H1 (cell line): Measurements from ENCODE around the gene CDC25C. TPM values are rescaled to one million over a fixed set of nuclear protein-coding genes. Genes with fewer than 3 reads are reported as not detected.

ENCODE experiments used
- CTCF ChIA-PET: fragments of 300-600 bp; sonication (Branson Sonifier 250); formaldehyde crosslinking; loops from one replicate; lab custom pipeline; 2021; ENCODE audit not compliant: partially characterized antibody; lab: Charles Lee
- POLR2A ChIA-PET: fragments of 300-600 bp; sonication (Branson Sonifier 250); formaldehyde crosslinking; loops from one replicate; lab custom pipeline; 2021; ENCODE audit warnings: inconsistent platforms; ENCODE audit not compliant: partially characterized antibody; lab: Charles Lee
- DNase-seq, 2 experiments: peaks; one replicate each; pipeline versions ENCODE4 v3.0.0 to v3.0.0-alpha.2; 2010 to 2022; ENCODE audit warnings: low spot score in 2 of 2, low read depth in 1 of 2, mixed read lengths in 1 of 2
- FAIRE-seq: peaks from 2 replicates; lab custom pipeline; 2011; peaks lifted over from hg19 to GRCh38; lab: Jason Lieb, UNC
- H2AFZ ChIP-seq: 2 replicates; pipeline ENCODE4 v1.8.1; 2012; ENCODE audit warnings: low read length, inconsistent platforms
- H2AK5ac ChIP-seq: 2 replicates; pipeline ENCODE4 v1.6.1; 2013; ENCODE audit warnings: low read depth, low read length
- H2BK120ac ChIP-seq: replicated peaks from 2 replicates; pipeline ENCODE3; 2013; ENCODE audit warnings: low read depth, low read length, inconsistent platforms
- H2BK12ac ChIP-seq: 2 replicates; pipeline ENCODE4 v1.6.1; 2013; ENCODE audit warnings: low read depth, low read length
- H2BK15ac ChIP-seq: 2 replicates; pipeline ENCODE4 v1.6.1; 2013; ENCODE audit warnings: low read length
- H2BK20ac ChIP-seq: 2 replicates; pipeline ENCODE4 v1.6.1; 2013; ENCODE audit warnings: low read length
- H2BK5ac ChIP-seq: 2 replicates; pipeline ENCODE4 v1.6.1; 2013; ENCODE audit warnings: low read depth, low read length
- H3K14ac ChIP-seq: 2 replicates; pipeline ENCODE4 v1.6.1; 2013; ENCODE audit warnings: inconsistent platforms; ENCODE audit not compliant: insufficient read length
- H3K18ac ChIP-seq: 2 replicates; pipeline ENCODE4 v1.6.1; 2013; ENCODE audit warnings: low read length; ENCODE audit errors: extremely low read depth
- H3K23ac ChIP-seq: 2 replicates; pipeline ENCODE4 v1.6.1; 2013; ENCODE audit warnings: inconsistent platforms; ENCODE audit not compliant: insufficient read length
- H3K23me2 ChIP-seq: 2 replicates; pipeline ENCODE4 v1.6.1; 2013; ENCODE audit warnings: low read depth, low read length
- H3K27ac ChIP-seq: 2 replicates; pipeline ENCODE4 v1.6.1; 2011; ENCODE audit warnings: low read depth, low read length, inconsistent platforms
- H3K27me3 ChIP-seq, 4 experiments: replicated peaks in 1 of 4; 1 replicate in 1 of 4; 2 replicates in 3 of 4; pipeline versions ENCODE4 v1.6.1 to v1.8.1; 2011 to 2013; ENCODE audit warnings: low read length in 3 of 4, mild to moderate bottlenecking in 3 of 4, inconsistent platforms in 2 of 4, mixed read lengths in 2 of 4, moderate library complexity in 1 of 4; ENCODE audit not compliant: control insufficient read depth in 3 of 4, insufficient read depth in 3 of 4; ENCODE audit errors: extremely low read depth in 1 of 4
- H3K36me3 ChIP-seq, 4 experiments: 2 replicates each; pipeline versions ENCODE4 v1.6.1 to v1.8.1; 2011 to 2013; ENCODE audit warnings: mild to moderate bottlenecking in 4 of 4, low read length in 3 of 4, moderate library complexity in 2 of 4, control low read depth in 1 of 4, inconsistent platforms in 1 of 4; ENCODE audit not compliant: insufficient read depth in 4 of 4, control insufficient read depth in 2 of 4
- H3K4ac ChIP-seq: replicated peaks from 2 replicates; pipeline ENCODE3; 2013; ENCODE audit warnings: low read length, low read depth, mixed read lengths, inconsistent platforms; ENCODE audit not compliant: insufficient read length
- H3K4me1 ChIP-seq, 4 experiments: replicated peaks in 1 of 4; 1 replicate in 1 of 4; 2 replicates in 3 of 4; pipeline versions ENCODE4 v1.6.1 to v1.8.1; 2011 to 2013; ENCODE audit warnings: low read length in 3 of 4, inconsistent platforms in 2 of 4, mixed read lengths in 1 of 4; ENCODE audit not compliant: insufficient read depth in 4 of 4, control insufficient read depth in 3 of 4
- H3K4me2 ChIP-seq, 2 experiments: 2 replicates each; pipeline versions ENCODE4 v1.6.1 to v1.8.1; 2011 to 2013; ENCODE audit warnings: low read depth in 2 of 2, low read length in 2 of 2, control low read depth in 1 of 2, inconsistent platforms in 1 of 2, mild to moderate bottlenecking in 1 of 2; ENCODE audit not compliant: insufficient read depth in 1 of 2
- H3K4me3 ChIP-seq, 4 experiments: fragments of 200-600, 300-600 bp in 1 of 4; sonication (generic), shearing (Covaris generic), sonication (Bioruptor Twin) in 1 of 4; 2 replicates each; pipeline versions ENCODE4 v1.5.1 to v1.8.1; 2011 to 2016; ENCODE audit warnings: low read length in 4 of 4, low read depth in 3 of 4, control low read depth in 2 of 4, inconsistent platforms in 2 of 4, mild to moderate bottlenecking in 2 of 4, mixed read lengths in 1 of 4, moderate library complexity in 1 of 4; ENCODE audit not compliant: insufficient read depth in 2 of 4; ENCODE audit errors: extremely low read depth in 1 of 4
- H3K56ac ChIP-seq: replicated peaks from 2 replicates; pipeline ENCODE3; 2013; ENCODE audit warnings: low read depth, mild to moderate bottlenecking, mixed read lengths, low read length, inconsistent platforms; ENCODE audit not compliant: insufficient read length
- H3K79me1 ChIP-seq: 2 replicates; pipeline ENCODE4 v1.6.1; 2013; ENCODE audit warnings: low read depth, low read length, control low read depth
- H3K79me2 ChIP-seq, 2 experiments: 2 replicates each; pipeline versions ENCODE4 v1.6.1 to v1.8.1; 2012 to 2013; ENCODE audit warnings: low read length in 2 of 2, mild to moderate bottlenecking in 2 of 2, inconsistent platforms in 1 of 2; ENCODE audit not compliant: insufficient read depth in 2 of 2, control insufficient read depth in 1 of 2
- H3K9ac ChIP-seq, 4 experiments: replicated peaks in 1 of 4; 1 replicate in 1 of 4; 2 replicates in 3 of 4; pipeline versions ENCODE4 v1.6.1 to v1.8.1; 2011 to 2013; ENCODE audit warnings: low read depth in 3 of 4, low read length in 3 of 4, control low read depth in 2 of 4, mild to moderate bottlenecking in 2 of 4, moderate library complexity in 2 of 4, inconsistent platforms in 1 of 4; ENCODE audit errors: extremely low read depth in 1 of 4
- H3K9me3 ChIP-seq, 2 experiments: 2 replicates each; pipeline versions ENCODE4 v1.6.1 to v1.8.1; 2012 to 2013; ENCODE audit warnings: mild to moderate bottlenecking in 2 of 2, moderate library complexity in 2 of 2, control low read depth in 1 of 2, inconsistent platforms in 1 of 2, low read depth in 1 of 2, low read length in 1 of 2, mixed read lengths in 1 of 2; ENCODE audit not compliant: insufficient read depth in 2 of 2
- H4K20me1 ChIP-seq, 2 experiments: replicated peaks in 1 of 2; 2 replicates each; pipeline versions ENCODE3 to v1.8.1; 2011 to 2013; ENCODE audit warnings: inconsistent platforms in 2 of 2, low read length in 2 of 2, mild to moderate bottlenecking in 1 of 2; ENCODE audit not compliant: insufficient read depth in 2 of 2, control insufficient read depth in 1 of 2
- H4K5ac ChIP-seq: 2 replicates; pipeline ENCODE4 v1.6.1; 2013; ENCODE audit warnings: low read length, low read depth, mixed read lengths, inconsistent platforms; ENCODE audit not compliant: insufficient read length
- H4K8ac ChIP-seq: 2 replicates; pipeline ENCODE4 v1.8.0; 2013; ENCODE audit warnings: mild to moderate bottlenecking, moderate library complexity, low read length, inconsistent platforms; ENCODE audit not compliant: insufficient read depth; ENCODE audit errors: extremely low read depth
- H4K91ac ChIP-seq: replicated peaks from 2 replicates; pipeline ENCODE3; 2013; ENCODE audit warnings: low read length, mixed read lengths, inconsistent platforms; ENCODE audit not compliant: insufficient read length
- SP1 ChIP-seq: IDR thresholded peaks from 2 replicates; pipeline ENCODE4 v1.6.1; 2011; ENCODE audit warnings: low read depth, low read length
- TEAD4 ChIP-seq: IDR thresholded peaks from 2 replicates; pipeline ENCODE4 v1.6.1; 2012; ENCODE audit warnings: low read depth, low read length, inconsistent platforms, mixed read lengths
- YY1 ChIP-seq: IDR thresholded peaks from 2 replicates; pipeline ENCODE4 v1.6.1; 2011; ENCODE audit warnings: low read depth, mild to moderate bottlenecking, low read length
- WGBS, 2 experiments: shearing (Covaris generic) in 1 of 2; methylation state at CpG; one replicate each; pipeline versions ENCODE4 v1.1.6 to v1.1.7; 2013 to 2015; ENCODE audit warnings: low lambda C conversion rate in 2 of 2, mixed read lengths in 2 of 2, inconsistent platforms in 1 of 2, low coverage in 1 of 2, missing lambda C conversion rate in 1 of 2; ENCODE audit not compliant: insufficient replicate concordance in 2 of 2, insufficient coverage in 1 of 2, insufficient read length in 1 of 2; ENCODE audit errors: extremely low coverage in 1 of 2, missing lambda C conversion rate in 1 of 2; 5-methylcytosine and 5-hydroxymethylcytosine counted together
- polyA plus RNA-seq, 7 experiments: library from polyadenylated mRNA; depleted of rRNA in 3 of 7; stranded (reverse) in 5 of 7; unstranded in 2 of 7; fragments of >200 nt in 5 of 7; fragments of 200-250 nt in 2 of 7; gene quantifications; 1 replicate in 5 of 7; 2 replicates in 1 of 7; 4 replicates in 1 of 7; pipeline versions ENCODE4 v1.2.1 to v1.2.3, GENCODE V29; 2011 to 2013; ENCODE audit warnings: missing spikeins in 2 of 7, mixed read lengths in 2 of 7
- total RNA-seq: library from RNA; stranded (reverse); fragmentation: NEBNext Ultra II Directional; extraction: Animal tissue kit (Norgen Biotek cat#: 25700); gene quantifications from 2 replicates; pipeline ENCODE4 v1.2.1, GENCODE V29; 2021

CDC25C gene
- total and polyA plus RNA-seq, 2 of the 8 experiments (the other 6 are each of a cell fraction or from before 2014, with no cell fraction given) = 18.4 to 20.8 TPM

GRCh38 chr5:138245717-138246116 lies 85.9 kb downstream of the CDC25C start:
- Histone ChIP-seq H2BK15ac (no peak overlapping the region), H2BK20ac (no peak overlapping the region), H3K4me1 (peaks cover 0 to 6% (median 4%) of the 10 kb centered on the region in 4 experiments; a peak in 5 of 7 replicates), H4K5ac (no peak overlapping the region), H3K9me3 (no peaks in the 10 kb centered on the region), H3K27ac (no peak overlapping the region), H3K79me2 (no peaks in the 10 kb centered on the region), H3K36me3 (no peaks in the 10 kb centered on the region), H3K4me2 (peak overlapping the region in 1 of 2 experiments; percentile 1; a peak in 1 of 4 replicates), H2AK5ac (0 out of 2 replicates have a peak overlapping the region, but pooled peaks have one; percentile 6), H3K9ac (0 out of 7 replicates have a peak overlapping the region, but pooled peaks of 1 of the 4 experiments have one; percentile 8), H2BK120ac (no peak overlapping the region), H4K91ac (peak overlapping the region; percentile 38), H3K4me3 (no peak overlapping the region), H2AFZ (no peak overlapping the region), H3K79me1 (no peaks in the 10 kb centered on the region), H3K4ac (no peak overlapping the region), H3K23ac (no peak overlapping the region), H3K56ac (no peak overlapping the region), H2BK5ac (no peak overlapping the region), H4K20me1 (no peaks in the 10 kb centered on the region), H2BK12ac (peak overlapping the region; percentile 68; the same call in 1 of the 2 replicates), H3K23me2 (peaks cover 5% of the 10 kb centered on the region), H3K14ac (no peak overlapping the region), H3K27me3 (peaks cover 9 to 23% (median 21%) of the 10 kb centered on the region in 4 experiments), H4K8ac (no peak overlapping the region), H3K18ac (no peak overlapping the region)
- 0 out of 2 replicates have a peak, but pooled peaks have one; percentile 47 for TF ChIP-seq TEAD4
- TF ChIP-seq YY1 = no peak
- TF ChIP-seq SP1 = 0 out of 2 replicates have a peak, but pooled peaks have one; percentile 28
- 55% methylated on average over 1 of the region's 1 CpG; no CpG with 5 or more reads in 1 of the 2 experiments for WGBS, 2 experiments
- ChIA-PET POLR2A (interaction anchor here (1.5 to 2.4 kb wide), 4 partner anchors 18 to 92 kb away, joined by 3 to 5 read pairs (median 4); partner anchors contain the start of genes BRD8, FAM53C and KIF20A), CTCF (interaction anchor here (0.5 to 2.9 kb wide), 6 partner anchors 18 to 169 kb away, joined by 3 to 9 read pairs (median 6); no protein-coding TSS in a partner anchor)
- FAIRE-seq (peak; percentile 50), DNase-seq (no peak)
